IMR-90 (cell line): ENCODE data around the gene PRSS35. TPM values are rescaled to one million over a fixed set of nuclear protein-coding genes. Genes with fewer than 3 reads are reported as not detected.

Experiments used
- ATAC-seq: fragments of 200-7000 bp; cut with Tn5 transposase; 2 replicates; pipeline ENCODE4 v1.9.1; 2020; ENCODE audit warnings: low read depth, mild to moderate bottlenecking, moderate library complexity
- BruUV-seq: library from RNA; stranded (reverse); fragments of 400-500 nt; replicated peaks from 2 replicates; lab custom pipeline; 2021; lab: Mats Ljungman, UMichigan
- CTCF ChIA-PET: fragments of 300-600 bp; formaldehyde crosslinking; extraction: SDS; loops from one replicate; lab custom pipeline; 2021; ENCODE audit warnings: antibody characterized with exemption; lab: Yijun Ruan, JAX
- POLR2A ChIA-PET: fragments of 300-600 bp; sonication (Branson Sonifier 250); formaldehyde crosslinking; loops from one replicate; lab custom pipeline; 2022; ENCODE audit warnings: antibody characterized with exemption; ENCODE audit not compliant: unreplicated experiment; lab: Charles Lee
- DNase-seq: peaks from one replicate; pipeline ENCODE4 v3.0.0; 2013
- H2AFZ ChIP-seq: replicated peaks from 2 replicates; pipeline ENCODE3; 2013; ENCODE audit warnings: low read length, mild to moderate bottlenecking; ENCODE audit not compliant: poor library complexity
- H2AK5ac ChIP-seq: 2 replicates; pipeline ENCODE4 v1.6.1; 2013; ENCODE audit warnings: low read depth, low read length, inconsistent platforms
- H2AK9ac ChIP-seq: replicated peaks from 2 replicates; pipeline ENCODE3; 2013; ENCODE audit warnings: mild to moderate bottlenecking, low read depth, low read length, moderate library complexity; ENCODE audit not compliant: poor library complexity
- H2BK120ac ChIP-seq: 2 replicates; pipeline ENCODE4 v1.6.1; 2013; ENCODE audit warnings: low read depth, low read length, inconsistent platforms
- H2BK15ac ChIP-seq: 3 replicates; pipeline ENCODE4 v1.6.1; 2013; ENCODE audit warnings: low read depth, low read length, inconsistent platforms
- H2BK20ac ChIP-seq: 2 replicates; pipeline ENCODE4 v1.6.1; 2013; ENCODE audit warnings: low read depth, mild to moderate bottlenecking, inconsistent platforms, low read length, moderate library complexity
- H2BK5ac ChIP-seq: 2 replicates; pipeline ENCODE4 v1.6.1; 2013; ENCODE audit warnings: mild to moderate bottlenecking, low read depth, low read length, inconsistent platforms; ENCODE audit not compliant: poor library complexity, severe bottlenecking
- H3K14ac ChIP-seq: replicated peaks from 2 replicates; pipeline ENCODE4 v1.6.1; 2013; ENCODE audit warnings: low read depth, low read length, inconsistent platforms
- H3K18ac ChIP-seq: 2 replicates; pipeline ENCODE4 v1.6.1; 2013; ENCODE audit warnings: low read depth, low read length, control low read depth
- H3K23ac ChIP-seq: 2 replicates; pipeline ENCODE4 v1.6.1; 2013; ENCODE audit warnings: low read depth, low read length, inconsistent platforms
- H3K27ac ChIP-seq: 2 replicates; pipeline ENCODE4 v1.5.1; 2013; ENCODE audit warnings: mild to moderate bottlenecking, control low read depth, low read length; ENCODE audit not compliant: insufficient read depth
- H3K27me3 ChIP-seq: 2 replicates; pipeline ENCODE4 v1.6.1; 2013; ENCODE audit warnings: low read length; ENCODE audit not compliant: control insufficient read depth, insufficient read depth
- H3K36me3 ChIP-seq: 2 replicates; pipeline ENCODE4 v1.6.1; 2013; ENCODE audit warnings: low read length, mixed read lengths; ENCODE audit not compliant: control insufficient read depth, insufficient read depth
- H3K4ac ChIP-seq: 2 replicates; pipeline ENCODE4 v1.6.1; 2013; ENCODE audit warnings: low read depth, low read length, inconsistent platforms
- H3K4me1 ChIP-seq: 2 replicates; pipeline ENCODE4 v1.6.1; 2013; ENCODE audit warnings: low read length, mixed read lengths; ENCODE audit not compliant: control insufficient read depth, insufficient read depth
- H3K4me2 ChIP-seq: 2 replicates; pipeline ENCODE4 v1.6.1; 2013; ENCODE audit warnings: low read depth, mild to moderate bottlenecking, control low read depth, low read length, moderate library complexity
- H3K4me3 ChIP-seq: 2 replicates; pipeline ENCODE4 v1.5.1; 2013; ENCODE audit warnings: low read depth, mild to moderate bottlenecking, control low read depth, low read length, moderate library complexity; ENCODE audit not compliant: insufficient read depth
- H3K56ac ChIP-seq: 2 replicates; pipeline ENCODE4 v1.6.1; 2013; ENCODE audit warnings: low read length, inconsistent platforms; ENCODE audit not compliant: insufficient read depth; ENCODE audit errors: extremely low read depth
- H3K79me1 ChIP-seq, 2 experiments: 2 replicates each; pipeline ENCODE4 v1.6.1; 2013; ENCODE audit warnings: low read length in 2 of 2, inconsistent platforms in 1 of 2, low read depth in 1 of 2
- H3K9ac ChIP-seq: 2 replicates; pipeline ENCODE4 v1.6.1; 2013; ENCODE audit warnings: low read depth, low read length, control low read depth
- H3K9me1 ChIP-seq: 2 replicates; pipeline ENCODE4 v1.6.1; 2013; ENCODE audit warnings: low read length, inconsistent platforms; ENCODE audit not compliant: insufficient read depth
- H3K9me3 ChIP-seq: 2 replicates; pipeline ENCODE4 v1.6.1; 2013; ENCODE audit warnings: low read length; ENCODE audit not compliant: control insufficient read depth, insufficient read depth
- H4K20me1 ChIP-seq: 2 replicates; pipeline ENCODE4 v1.6.1; 2013; ENCODE audit warnings: low read length, inconsistent platforms; ENCODE audit not compliant: insufficient read depth
- H4K5ac ChIP-seq: 2 replicates; pipeline ENCODE4 v1.6.1; 2013; ENCODE audit warnings: mild to moderate bottlenecking, low read depth, low read length, control low read depth
- H4K8ac ChIP-seq, 2 experiments: 2 replicates each; pipeline ENCODE4 v1.6.1; 2013; ENCODE audit warnings: low read depth in 2 of 2, low read length in 2 of 2, control low read depth in 1 of 2, inconsistent platforms in 1 of 2
- H4K91ac ChIP-seq: 2 replicates; pipeline ENCODE4 v1.6.1; 2013; ENCODE audit warnings: low read depth, low read length, inconsistent platforms; ENCODE audit not compliant: insufficient read depth
- BHLHE40 ChIP-seq: fragments of 150-350 bp; IDR thresholded peaks from 2 replicates; pipeline ENCODE4 v1.6.1; 2016; ENCODE audit warnings: mild to moderate bottlenecking, low read depth, low read length
- CHD1 ChIP-seq: IDR thresholded peaks from 2 replicates; pipeline ENCODE4 v1.6.1; 2012; ENCODE audit warnings: low read depth, low read length, improper control_type of control experiment
- CTCF ChIP-seq: conservative IDR thresholded peaks from 2 replicates; pipeline ENCODE4 v1.5.1; 2012; ENCODE audit warnings: mild to moderate bottlenecking, low read depth, low read length, improper control_type of control experiment
- MXI1 ChIP-seq: IDR thresholded peaks from 2 replicates; pipeline ENCODE4 v1.6.1; 2012; ENCODE audit warnings: low read depth, mild to moderate bottlenecking, low read length, moderate library complexity, borderline replicate concordance
- RAD21 ChIP-seq: IDR thresholded peaks from 2 replicates; pipeline ENCODE4 v1.6.1; 2012; ENCODE audit warnings: low read length, improper control_type of control experiment
- RCOR1 ChIP-seq: IDR thresholded peaks from 2 replicates; pipeline ENCODE4 v1.6.1; 2012; ENCODE audit warnings: mild to moderate bottlenecking, low read length, improper control_type of control experiment; ENCODE audit not compliant: insufficient replicate concordance
- RFX5 ChIP-seq: IDR thresholded peaks from 2 replicates; pipeline ENCODE4 v1.8.0; 2012; ENCODE audit warnings: low read depth, mild to moderate bottlenecking, low read length, moderate library complexity
- SMC3 ChIP-seq: fragments of 150-350 bp; IDR thresholded peaks from 2 replicates; pipeline ENCODE4 v1.6.1; 2016; ENCODE audit warnings: low read depth, mild to moderate bottlenecking, antibody characterized with exemption, low read length, moderate library complexity
- WGBS, 2 experiments: methylation state at CpG; one replicate each; pipeline versions ENCODE4 v1.1.5 to v1.1.7; 2013; ENCODE audit warnings: missing lambda C conversion rate in 2 of 2; ENCODE audit not compliant: insufficient read length in 1 of 2; ENCODE audit errors: extremely low coverage in 2 of 2; 5-methylcytosine and 5-hydroxymethylcytosine counted together
- dilution Hi-C: fragments of 300-500 bp; cut with HindIII; formaldehyde crosslinking; loops from one replicate; pipeline ENCODE4 v1.14.3; 2018; ENCODE audit warnings: low sequenced_read_pairs; ENCODE audit not compliant: unreplicated experiment
- in situ Hi-C: fragments of 300-500 bp; cut with MboI; formaldehyde crosslinking; loops from 3 replicates; pipeline ENCODE4 v1.14.3; 2019; ENCODE audit warnings: low sequenced_read_pairs, inconsistent platforms, mixed read lengths
- intact Hi-C: fragments of 100-400 bp; cut with micrococcal nuclease; formaldehyde crosslinking; loops from 2 replicates; pipeline ENCODE4 v1.10.0; 2022
- polyA plus RNA-seq, 3 experiments: library from polyadenylated mRNA; depleted of rRNA; stranded (reverse); fragments of >200 nt; gene quantifications; 2 replicates each; pipeline ENCODE4 v1.2.3, GENCODE V29; 2012; ENCODE audit warnings: low replicate concordance in 1 of 3
- total RNA-seq: library from RNA; depleted of rRNA; stranded (reverse); fragments of >200 nt; gene quantifications from 2 replicates; pipeline ENCODE4 v1.2.3, GENCODE V29; 2012

PRSS35 gene
- total and polyA plus RNA-seq, 2 of the 4 experiments (the other 2 are of a cell fraction) = 5.2 to 5.6 TPM

GRCh38 chr6:83518816-83519480 lies 6.6 kb downstream of the PRSS35 start:
- H3K23ac ChIP-seq = no peak overlapping the region
- H3K18ac ChIP-seq = no peak overlapping the region
- no peak overlapping the region for H3K9ac ChIP-seq
- ChIA-PET POLR2A (no interaction called here), CTCF (interaction anchor here (0.6 to 4.2 kb wide), 7 partner anchors 15 to 452 kb away, joined by 3 to 17 read pairs (median 3); partner anchors contain the start of genes DOP1A and UBE3D)
- no peaks in the 10 kb centered on the region for H3K79me1 ChIP-seq
- H2BK15ac ChIP-seq = no peak overlapping the region
- H2AK9ac ChIP-seq = no peak overlapping the region
- H4K8ac ChIP-seq = no peak overlapping the region
- H4K91ac ChIP-seq = no peak overlapping the region
- no peak overlapping the region for H3K14ac ChIP-seq
- H3K56ac ChIP-seq = no peak overlapping the region
- no peaks in the 10 kb centered on the region for H3K4me1 ChIP-seq
- in situ Hi-C loops = loop anchor here (5.0 to 25.0 kb wide), 4 partner anchors 102 to 1257 kb away; partner anchors contain the start of genes DOP1A and UBE3D
- H3K27me3 ChIP-seq = peaks cover 4% of the 10 kb centered on the region
- no TSS peak for BruUV-seq
- H3K4me2 ChIP-seq = no peak overlapping the region
- H2AFZ ChIP-seq = no peak overlapping the region
- intact Hi-C loops = loop anchor here (10.0 kb wide), 1 partner anchor 1154 kb away; the partner anchor contains the start of gene TPBG
- H2AK5ac ChIP-seq = no peak overlapping the region
- no peak overlapping the region for H2BK20ac ChIP-seq
- dilution Hi-C loops = loop anchor here (25.0 kb wide), 2 partner anchors 307 to 457 kb away; partner anchors contain the start of genes DOP1A and UBE3D
- no peaks in the 10 kb centered on the region for H3K9me3 ChIP-seq
- no peak overlapping the region for H2BK5ac ChIP-seq
- no peak overlapping the region for H2BK120ac ChIP-seq
- no peak overlapping the region for H3K4me3 ChIP-seq
- no CpG with 5 or more reads among the region's 4 CpGs for WGBS, 2 experiments
- H3K4ac ChIP-seq = no peak overlapping the region
- no peaks in the 10 kb centered on the region for H3K9me1 ChIP-seq
- DNase-seq = peak; percentile 58
- TF ChIP-seq BHLHE40 (no peak), SMC3 (peak; percentile 36), MXI1 (no peak), RCOR1 (no peak), RFX5 (no peak), CTCF (peak; percentile 58), CHD1 (no peak), RAD21 (peak; percentile 60)
- H3K36me3 ChIP-seq = no peaks in the 10 kb centered on the region
- H4K20me1 ChIP-seq = no peaks in the 10 kb centered on the region
- ATAC-seq = peak; percentile 79
- H3K27ac ChIP-seq = no peak overlapping the region
- H4K5ac ChIP-seq = no peak overlapping the region
